ENCODE results near the gene ELMO3. TPM values are rescaled to one million over a fixed set of nuclear protein-coding genes. Genes with fewer than 3 reads are reported as not detected.

ELMO3 gene
- total RNA-seq, 1 experiment from 2014 or later: 0.90 TPM

GRCh38 chr16:67162506-67163163, 36.3 kb upstream of the ELMO3 start:
- in situ Hi-C loops (cut with HindIII; ENCODE audit: low pct_unique_long_range_greater_than_20kb, low sequenced_read_pairs): no loop called here
- DNase-seq (ENCODE audit: low read depth, low spot score): peak; percentile 42

- no peak for DNase-seq (ENCODE audit: low read depth, low spot score)
- in situ Hi-C loops (cut with HindIII; ENCODE audit: low pct_unique_long_range_greater_than_20kb, low sequenced_read_pairs): no loop called here
These were observed 35.5 kb upstream of the ELMO3 start for GRCh38 chr16:67163164-67163998.

GRCh38 chr16:67163999-67164558, 34.9 kb upstream of the ELMO3 start:
- DNase-seq (ENCODE audit: low read depth, low spot score): peak; percentile 21
- in situ Hi-C loops (cut with HindIII; ENCODE audit: low pct_unique_long_range_greater_than_20kb, low sequenced_read_pairs): no loop called here

GRCh38 chr16:67164599-67165061, 34.3 kb upstream of the ELMO3 start, which contains the start of gene HSF4:
Gene HSF4 (plus strand): TSS chr16:67164745. CDS start chr16:67164812, 67 bp downstream.
- in situ Hi-C loops (cut with HindIII; ENCODE audit: low pct_unique_long_range_greater_than_20kb, low sequenced_read_pairs): no loop called here
- DNase-seq (ENCODE audit: low read depth, low spot score): peak; percentile 61

GRCh38 chr16:67165121-67166078, 33.5 kb upstream of the ELMO3 start:
- in situ Hi-C loops (cut with HindIII; ENCODE audit: low pct_unique_long_range_greater_than_20kb, low sequenced_read_pairs): no loop called here
- no peak for DNase-seq (ENCODE audit: low read depth, low spot score)

- no peak for DNase-seq (ENCODE audit: low read depth, low spot score)
- in situ Hi-C loops (cut with HindIII; ENCODE audit: low pct_unique_long_range_greater_than_20kb, low sequenced_read_pairs): no loop called here
These were observed 32.8 kb upstream of the ELMO3 start for GRCh38 chr16:67166110-67166547.

GRCh38 chr16:67166598-67167168, 32.2 kb upstream of the ELMO3 start:
- in situ Hi-C loops (cut with HindIII; ENCODE audit: low pct_unique_long_range_greater_than_20kb, low sequenced_read_pairs): no loop called here

GRCh38 chr16:67167588-67167987, 31.3 kb upstream of the ELMO3 start:
- in situ Hi-C loops (cut with HindIII; ENCODE audit: low pct_unique_long_range_greater_than_20kb, low sequenced_read_pairs): no loop called here
- no peak for DNase-seq (ENCODE audit: low read depth, low spot score)

More at GRCh38 chr16:67166598-67167168, 32.2 kb upstream of the ELMO3 start:
- no peak for DNase-seq (ENCODE audit: low read depth, low spot score)

- in situ Hi-C loops (cut with HindIII; ENCODE audit: low pct_unique_long_range_greater_than_20kb, low sequenced_read_pairs): no loop called here
- DNase-seq (ENCODE audit: low read depth, low spot score): no peak
These were observed 29.9 kb upstream of the ELMO3 start for GRCh38 chr16:67169011-67169451.

- DNase-seq (ENCODE audit: low read depth, low spot score): peak; percentile 53
- in situ Hi-C loops (cut with HindIII; ENCODE audit: low pct_unique_long_range_greater_than_20kb, low sequenced_read_pairs): no loop called here
These were observed 29.2 kb upstream of the ELMO3 start for GRCh38 chr16:67169642-67170167.

- in situ Hi-C loops (cut with HindIII; ENCODE audit: low pct_unique_long_range_greater_than_20kb, low sequenced_read_pairs): no loop called here
- DNase-seq (ENCODE audit: low read depth, low spot score): peak; percentile 77
These were observed 28.6 kb upstream of the ELMO3 start, which contains the start of gene NOL3 for GRCh38 chr16:67170168-67170948. Gene NOL3 (plus strand): TSS chr16:67170538.

GRCh38 chr16:67170949-67171649, 27.8 kb upstream of the ELMO3 start:
- no peak for DNase-seq (ENCODE audit: low read depth, low spot score)
- in situ Hi-C loops (cut with HindIII; ENCODE audit: low pct_unique_long_range_greater_than_20kb, low sequenced_read_pairs): no loop called here

GRCh38 chr16:67173323-67173722, 25.6 kb upstream of the ELMO3 start:
- DNase-seq (ENCODE audit: low read depth, low spot score): no peak
- in situ Hi-C loops (cut with HindIII; ENCODE audit: low pct_unique_long_range_greater_than_20kb, low sequenced_read_pairs): no loop called here

GRCh38 chr16:67173808-67174705, 24.9 kb upstream of the ELMO3 start:
- in situ Hi-C loops (cut with HindIII; ENCODE audit: low pct_unique_long_range_greater_than_20kb, low sequenced_read_pairs): no loop called here
- peak; percentile 80 for DNase-seq (ENCODE audit: low read depth, low spot score)

All from SK-MEL-5 (cell line).